HFFc6 (cell line): ENCODE results near the gene SLC18A2. TPM values are rescaled to one million over a fixed set of nuclear protein-coding genes. Genes with fewer than 3 reads are reported as not detected.

ENCODE experiments used
- DNase-seq: peaks from one replicate; pipeline ENCODE4 v3.0.0-alpha.2; 2018
- H3K27ac Mint-ChIP-seq: 2 replicates; pipeline ENCODE4 v1.8.0; 2020; ENCODE audit warnings: mild to moderate bottlenecking, mixed read lengths
- H3K27me3 Mint-ChIP-seq: 2 replicates; pipeline ENCODE4 v1.8.0; 2021; ENCODE audit warnings: mild to moderate bottlenecking, moderate library complexity, mixed read lengths; ENCODE audit not compliant: insufficient read depth
- H3K36me3 Mint-ChIP-seq: 2 replicates; pipeline ENCODE4 v1.8.0; 2021; ENCODE audit warnings: low read depth, mixed read lengths
- H3K4me1 Mint-ChIP-seq: 2 replicates; pipeline ENCODE4 v1.8.0; 2020; ENCODE audit warnings: low read depth, mixed read lengths
- H3K4me3 Mint-ChIP-seq: 2 replicates; pipeline ENCODE4 v1.8.0; 2020; ENCODE audit warnings: mild to moderate bottlenecking, moderate library complexity, mixed read lengths
- H3K9me3 Mint-ChIP-seq: 2 replicates; pipeline ENCODE4 v1.8.0; 2020; ENCODE audit warnings: mild to moderate bottlenecking, mixed read lengths
- total RNA-seq, 6 experiments: library from RNA; stranded (reverse); fragmentation: NEBNext Ultra II Directional; extraction: Animal tissue kit (Norgen Biotek cat#: 25700); gene quantifications; 2 replicates in 1 of 6; 3 replicates in 5 of 6; pipeline ENCODE4 v1.2.3, GENCODE V29; 2021
- TF ChIP-seq, protein P1 (sequence below): fragments of 200-600 bp; sonication (generic); IDR thresholded peaks from 2 replicates; pipeline ENCODE4 v1.5.0; 2021; ENCODE audit warnings: antibody characterized with exemption, mild to moderate bottlenecking

SLC18A2 gene
- total RNA-seq, 6 experiments from 2014 or later: not detected

DNA sequence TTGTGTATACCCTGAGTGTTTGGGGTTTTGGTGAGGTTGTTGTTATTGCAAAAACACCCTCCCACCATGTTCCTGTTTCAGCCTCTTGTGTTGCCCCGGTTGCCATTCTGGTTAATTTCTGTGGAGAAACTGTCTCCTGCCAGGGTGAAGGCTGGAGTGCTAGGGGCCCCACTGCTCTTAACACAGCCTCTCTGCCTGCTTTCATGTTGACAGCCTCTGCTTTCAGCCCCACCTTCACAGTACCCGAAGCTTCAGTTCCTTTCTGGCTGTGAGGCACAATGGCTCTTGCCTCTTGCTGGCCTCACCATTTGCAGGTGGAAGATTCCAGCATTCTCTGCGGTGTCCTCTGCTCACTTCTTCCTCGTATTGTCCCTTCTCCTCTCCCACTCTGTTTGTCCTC lies 19.2 kb downstream of the SLC18A2 start:
- Mint-ChIP-seq H3K4me3 (no peak overlapping the region), H3K9me3 (no peaks in the 10 kb centered on the region), H3K27me3 (peaks cover 30% of the 10 kb centered on the region), H3K36me3 (no peaks in the 10 kb centered on the region), H3K4me1 (no peaks in the 10 kb centered on the region), H3K27ac (no peak overlapping the region)
- no peak for DNase-seq
- TF ChIP-seq, protein P1, sequence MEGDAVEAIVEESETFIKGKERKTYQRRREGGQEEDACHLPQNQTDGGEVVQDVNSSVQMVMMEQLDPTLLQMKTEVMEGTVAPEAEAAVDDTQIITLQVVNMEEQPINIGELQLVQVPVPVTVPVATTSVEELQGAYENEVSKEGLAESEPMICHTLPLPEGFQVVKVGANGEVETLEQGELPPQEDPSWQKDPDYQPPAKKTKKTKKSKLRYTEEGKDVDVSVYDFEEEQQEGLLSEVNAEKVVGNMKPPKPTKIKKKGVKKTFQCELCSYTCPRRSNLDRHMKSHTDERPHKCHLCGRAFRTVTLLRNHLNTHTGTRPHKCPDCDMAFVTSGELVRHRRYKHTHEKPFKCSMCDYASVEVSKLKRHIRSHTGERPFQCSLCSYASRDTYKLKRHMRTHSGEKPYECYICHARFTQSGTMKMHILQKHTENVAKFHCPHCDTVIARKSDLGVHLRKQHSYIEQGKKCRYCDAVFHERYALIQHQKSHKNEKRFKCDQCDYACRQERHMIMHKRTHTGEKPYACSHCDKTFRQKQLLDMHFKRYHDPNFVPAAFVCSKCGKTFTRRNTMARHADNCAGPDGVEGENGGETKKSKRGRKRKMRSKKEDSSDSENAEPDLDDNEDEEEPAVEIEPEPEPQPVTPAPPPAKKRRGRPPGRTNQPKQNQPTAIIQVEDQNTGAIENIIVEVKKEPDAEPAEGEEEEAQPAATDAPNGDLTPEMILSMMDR: no peak

DNA sequence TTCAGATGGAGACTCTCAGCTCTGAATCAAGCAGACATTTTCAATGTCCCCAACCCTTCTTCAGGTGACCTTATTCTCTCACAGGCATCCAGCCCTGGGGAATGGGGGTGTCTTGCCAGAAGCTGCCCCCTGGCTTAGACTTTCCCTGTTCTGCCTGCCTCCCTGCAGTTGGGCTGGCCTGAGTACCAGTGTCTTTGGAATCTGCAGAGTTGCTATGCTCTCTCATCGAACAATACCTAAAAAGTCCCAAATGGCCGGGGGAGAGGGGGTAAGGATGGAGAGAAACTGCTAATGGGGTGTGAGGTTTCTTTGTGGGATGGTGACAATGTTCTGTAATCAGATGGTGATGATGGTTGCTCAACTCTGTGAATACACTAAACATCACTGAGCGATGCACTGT lies 20.6 kb downstream of the SLC18A2 start:
- Mint-ChIP-seq H3K4me1 (no peaks in the 10 kb centered on the region), H3K9me3 (no peaks in the 10 kb centered on the region), H3K4me3 (no peak overlapping the region), H3K27me3 (peaks cover 30% of the 10 kb centered on the region), H3K27ac (no peak overlapping the region), H3K36me3 (no peaks in the 10 kb centered on the region)
- TF ChIP-seq, protein P1: no peak
- no peak for DNase-seq

DNA sequence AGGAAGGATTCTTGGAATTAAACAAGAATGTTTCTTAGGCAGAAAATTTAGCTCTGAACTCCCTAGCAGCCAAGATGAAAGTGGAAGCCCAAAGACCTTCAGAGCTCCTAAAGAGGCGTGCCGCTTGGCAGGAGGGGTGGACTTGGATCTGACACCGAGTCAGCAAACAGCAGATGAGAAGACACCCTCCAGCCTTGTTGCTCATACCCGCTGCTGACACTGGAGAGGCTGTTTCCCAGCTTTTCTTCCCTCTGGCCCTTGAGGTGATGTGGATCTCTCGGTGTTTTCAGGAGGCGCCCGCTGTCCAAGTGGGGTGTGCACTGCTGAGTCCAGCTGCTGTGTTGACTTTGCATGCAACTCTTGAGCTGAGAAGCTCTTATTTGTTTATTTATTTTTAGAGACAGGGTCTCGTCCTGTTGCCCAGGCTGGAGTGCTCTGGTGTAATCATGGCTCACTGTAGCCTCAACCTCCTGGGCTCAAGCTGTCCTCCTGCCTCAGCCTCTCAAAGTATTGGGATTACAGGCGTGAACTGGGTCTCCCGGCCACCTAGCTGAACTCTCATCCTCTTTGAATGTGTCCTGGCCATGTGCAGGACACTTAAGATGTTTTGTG lies 21.5 kb downstream of the SLC18A2 start:
- Mint-ChIP-seq H3K9me3 (no peaks in the 10 kb centered on the region), H3K4me3 (no peak overlapping the region), H3K36me3 (no peaks in the 10 kb centered on the region), H3K27me3 (peaks cover 30% of the 10 kb centered on the region), H3K4me1 (no peaks in the 10 kb centered on the region), H3K27ac (no peak overlapping the region)
- DNase-seq: no peak
- TF ChIP-seq, protein P1: no peak

DNA sequence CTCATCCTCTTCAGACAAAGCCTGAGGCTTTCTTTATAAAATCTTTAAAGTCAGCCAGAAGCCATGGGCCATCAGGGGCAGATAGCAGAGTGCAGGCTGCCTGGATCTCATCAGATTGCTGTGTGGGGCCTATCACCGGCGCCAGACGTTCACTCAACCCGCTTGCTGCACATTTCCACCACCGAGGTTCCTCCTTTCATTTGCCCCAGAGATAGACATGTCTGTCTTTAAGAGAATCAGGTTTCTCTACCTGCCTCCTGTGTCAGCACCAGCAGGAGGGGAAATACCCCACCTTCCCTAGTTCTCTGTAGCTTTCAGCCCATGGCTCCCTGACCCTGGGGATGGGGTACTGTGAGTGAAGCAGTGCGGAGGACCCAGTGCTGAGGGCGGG lies 22.0 kb downstream of the SLC18A2 start:
- Mint-ChIP-seq H3K4me1 (no peaks in the 10 kb centered on the region), H3K27ac (no peak overlapping the region), H3K27me3 (peaks cover 27% of the 10 kb centered on the region), H3K4me3 (no peak overlapping the region), H3K36me3 (no peaks in the 10 kb centered on the region), H3K9me3 (no peaks in the 10 kb centered on the region)
- no peak for DNase-seq
- TF ChIP-seq, protein P1: no peak

DNA sequence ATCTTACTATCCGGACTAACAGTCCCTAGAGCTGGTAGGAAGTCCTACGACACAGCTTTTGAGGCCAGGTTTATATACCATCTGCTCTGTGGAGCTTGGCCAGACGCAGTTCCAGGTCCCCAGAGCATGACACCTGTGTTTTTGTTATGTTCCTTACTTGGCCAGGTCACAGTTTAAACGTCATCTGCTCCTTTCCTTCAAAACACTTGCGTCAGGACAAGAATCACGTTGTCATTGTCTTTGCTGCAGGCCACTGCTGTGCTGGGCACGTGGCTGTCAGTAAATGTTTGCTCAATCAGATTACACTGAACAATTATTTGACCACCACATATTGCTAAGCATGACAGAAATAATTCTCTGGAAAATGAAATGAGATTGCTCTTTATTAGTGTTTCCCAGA lies 23.9 kb downstream of the SLC18A2 start:
- no peaks in the 10 kb centered on the region for H3K9me3 Mint-ChIP-seq
- no peaks in the 10 kb centered on the region for H3K36me3 Mint-ChIP-seq
- no peak overlapping the region for H3K4me3 Mint-ChIP-seq
- H3K27ac Mint-ChIP-seq: no peak overlapping the region
- no peak for DNase-seq
- H3K4me1 Mint-ChIP-seq: no peaks in the 10 kb centered on the region
- peaks cover 26% of the 10 kb centered on the region for H3K27me3 Mint-ChIP-seq
- TF ChIP-seq, protein P1: no peak

DNA sequence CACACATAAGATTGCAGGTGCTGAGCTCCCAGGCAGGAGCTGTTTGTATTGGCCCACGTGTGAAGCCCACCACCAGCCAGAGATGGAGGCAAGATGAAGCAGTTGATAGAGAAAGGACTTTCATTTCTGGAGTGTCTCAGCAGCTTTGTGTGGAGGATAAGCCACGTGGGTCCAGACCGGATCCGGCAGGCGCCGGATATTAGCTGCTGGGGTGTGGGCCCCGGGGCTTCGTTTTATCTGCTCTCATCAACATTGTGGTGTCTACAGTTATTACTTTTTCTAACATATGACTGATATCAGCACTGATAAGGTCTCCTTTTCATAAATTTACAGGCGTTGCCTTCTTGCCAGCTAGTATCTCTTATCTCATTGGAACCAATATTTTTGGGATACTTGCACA lies 25.5 kb downstream of the SLC18A2 start:
- H3K4me3 Mint-ChIP-seq: no peak overlapping the region
- H3K36me3 Mint-ChIP-seq: no peaks in the 10 kb centered on the region
- TF ChIP-seq, protein P1: no peak
- peaks cover 6% of the 10 kb centered on the region for H3K4me1 Mint-ChIP-seq
- H3K27me3 Mint-ChIP-seq: peaks cover 13% of the 10 kb centered on the region
- no peak for DNase-seq
- no peak overlapping the region for H3K27ac Mint-ChIP-seq
- H3K9me3 Mint-ChIP-seq: no peaks in the 10 kb centered on the region
